ENCODE measurements around the gene S100A2. TPM values are rescaled to one million over a fixed set of nuclear protein-coding genes. Genes with fewer than 3 reads are reported as not detected.

S100A2 gene
- total RNA-seq, 1 donor: 1.8 TPM

GRCh38 chr1:153613406-153613805, 47.8 kb upstream of the S100A2 start:
- no peaks in the 10 kb centered on the region for H3K9me3 ChIP-seq (ENCODE audit: low read depth, low read length)
- H3K27ac ChIP-seq (ENCODE audit: low read depth, low read length): no peak overlapping the region
- TF ChIP-seq, protein P1, sequence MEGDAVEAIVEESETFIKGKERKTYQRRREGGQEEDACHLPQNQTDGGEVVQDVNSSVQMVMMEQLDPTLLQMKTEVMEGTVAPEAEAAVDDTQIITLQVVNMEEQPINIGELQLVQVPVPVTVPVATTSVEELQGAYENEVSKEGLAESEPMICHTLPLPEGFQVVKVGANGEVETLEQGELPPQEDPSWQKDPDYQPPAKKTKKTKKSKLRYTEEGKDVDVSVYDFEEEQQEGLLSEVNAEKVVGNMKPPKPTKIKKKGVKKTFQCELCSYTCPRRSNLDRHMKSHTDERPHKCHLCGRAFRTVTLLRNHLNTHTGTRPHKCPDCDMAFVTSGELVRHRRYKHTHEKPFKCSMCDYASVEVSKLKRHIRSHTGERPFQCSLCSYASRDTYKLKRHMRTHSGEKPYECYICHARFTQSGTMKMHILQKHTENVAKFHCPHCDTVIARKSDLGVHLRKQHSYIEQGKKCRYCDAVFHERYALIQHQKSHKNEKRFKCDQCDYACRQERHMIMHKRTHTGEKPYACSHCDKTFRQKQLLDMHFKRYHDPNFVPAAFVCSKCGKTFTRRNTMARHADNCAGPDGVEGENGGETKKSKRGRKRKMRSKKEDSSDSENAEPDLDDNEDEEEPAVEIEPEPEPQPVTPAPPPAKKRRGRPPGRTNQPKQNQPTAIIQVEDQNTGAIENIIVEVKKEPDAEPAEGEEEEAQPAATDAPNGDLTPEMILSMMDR (IDR thresholded peaks at IDR 0.05; ENCODE audit: extremely low read depth, low read depth, low read length): no peak
- peaks cover 4% of the 10 kb centered on the region for H3K36me3 ChIP-seq (ENCODE audit: insufficient read depth, low read length)
- peak overlapping the region; percentile 91 for H3K4me2 ChIP-seq (ENCODE audit: insufficient read depth, low read length)
- peak overlapping the region; percentile 60 for H2AFZ ChIP-seq (ENCODE audit: low read length)
- peaks cover 18% of the 10 kb centered on the region for H4K20me1 ChIP-seq (ENCODE audit: insufficient read depth, low read length)
- peak; percentile 81 for DNase-seq (ENCODE audit: insufficient read length, low spot score, missing footprints)
- no peaks in the 10 kb centered on the region for H3K27me3 ChIP-seq (ENCODE audit: insufficient read depth, low read length)
- peak overlapping the region; percentile 88 for H3K4me3 ChIP-seq (ENCODE audit: insufficient read depth, low read length)
- H3K79me2 ChIP-seq (ENCODE audit: insufficient read depth, low read length): peaks cover 48% of the 10 kb centered on the region
- peaks cover 43% of the 10 kb centered on the region for H3K4me1 ChIP-seq (ENCODE audit: insufficient read depth, low read length)

- H3K36me3 ChIP-seq (ENCODE audit: insufficient read depth, low read length): peaks cover 2% of the 10 kb centered on the region
- H3K4me3 ChIP-seq (ENCODE audit: insufficient read depth, low read length): peak within 1 kb of the TSS; percentile 88
- peak within 1 kb of the TSS; percentile 60 for H2AFZ ChIP-seq (ENCODE audit: low read length)
- H3K4me2 ChIP-seq (ENCODE audit: insufficient read depth, low read length): peak within 1 kb of the TSS; percentile 91
- H3K27me3 ChIP-seq (ENCODE audit: insufficient read depth, low read length): no peaks in the 10 kb centered on the region
- peaks cover 18% of the 10 kb centered on the region for H4K20me1 ChIP-seq (ENCODE audit: insufficient read depth, low read length)
- peak within 1 kb of the TSS; percentile 78 for H3K27ac ChIP-seq (ENCODE audit: low read depth, low read length)
- peaks cover 46% of the 10 kb centered on the region for H3K4me1 ChIP-seq (ENCODE audit: insufficient read depth, low read length)
- peaks cover 54% of the 10 kb centered on the region for H3K79me2 ChIP-seq (ENCODE audit: insufficient read depth, low read length)
- no peaks in the 10 kb centered on the region for H3K9me3 ChIP-seq (ENCODE audit: low read depth, low read length)
- TF ChIP-seq, protein P1 (IDR thresholded peaks at IDR 0.05; ENCODE audit: extremely low read depth, low read depth, low read length): no peak
- DNase-seq (ENCODE audit: insufficient read length, low spot score, missing footprints): peak; percentile 98
Measured at GRCh38 chr1:153612755-153613331, 47.2 kb upstream of the S100A2 start, which contains the start of gene S100A16. Gene S100A16, minus strand, starts transcription at chr1:153613137. Its CDS starts 4,986 bp downstream, at chr1:153608151.

- peak overlapping the region; percentile 43 for H2AFZ ChIP-seq (ENCODE audit: low read length)
- H3K36me3 ChIP-seq (ENCODE audit: insufficient read depth, low read length): peaks cover 7% of the 10 kb centered on the region
- no peak for DNase-seq (ENCODE audit: insufficient read length, low spot score, missing footprints)
Measured at GRCh38 chr1:153612111-153612754, 46.6 kb upstream of the S100A2 start.

GRCh38 chr1:153611356-153611755, 45.7 kb upstream of the S100A2 start:
- TF ChIP-seq, protein P1 (IDR thresholded peaks at IDR 0.05; ENCODE audit: extremely low read depth, low read depth, low read length): no peak
- peaks cover 69% of the 10 kb centered on the region for H3K79me2 ChIP-seq (ENCODE audit: insufficient read depth, low read length)
- peak overlapping the region; percentile 78 for H3K27ac ChIP-seq (ENCODE audit: low read depth, low read length)
- peak overlapping the region; percentile 91 for H3K4me2 ChIP-seq (ENCODE audit: insufficient read depth, low read length)
- no peaks in the 10 kb centered on the region for H3K27me3 ChIP-seq (ENCODE audit: insufficient read depth, low read length)
- H4K20me1 ChIP-seq (ENCODE audit: insufficient read depth, low read length): peaks cover 24% of the 10 kb centered on the region
- DNase-seq (ENCODE audit: insufficient read length, low spot score, missing footprints): no peak
- H3K4me1 ChIP-seq (ENCODE audit: insufficient read depth, low read length): peaks cover 46% of the 10 kb centered on the region
- H3K9me3 ChIP-seq (ENCODE audit: low read depth, low read length): no peaks in the 10 kb centered on the region
- peaks cover 16% of the 10 kb centered on the region for H3K36me3 ChIP-seq (ENCODE audit: insufficient read depth, low read length)
- peak overlapping the region; percentile 88 for H3K4me3 ChIP-seq (ENCODE audit: insufficient read depth, low read length)
- H2AFZ ChIP-seq (ENCODE audit: low read length): no peak overlapping the region

More at GRCh38 chr1:153612111-153612754, 46.6 kb upstream of the S100A2 start:
- H3K4me3 ChIP-seq (ENCODE audit: insufficient read depth, low read length): peak overlapping the region; percentile 88
- peaks cover 46% of the 10 kb centered on the region for H3K4me1 ChIP-seq (ENCODE audit: insufficient read depth, low read length)
- H3K79me2 ChIP-seq (ENCODE audit: insufficient read depth, low read length): peaks cover 60% of the 10 kb centered on the region
- TF ChIP-seq, protein P1 (IDR thresholded peaks at IDR 0.05; ENCODE audit: extremely low read depth, low read depth, low read length): no peak
- H3K4me2 ChIP-seq (ENCODE audit: insufficient read depth, low read length): peak overlapping the region; percentile 91
- peaks cover 20% of the 10 kb centered on the region for H4K20me1 ChIP-seq (ENCODE audit: insufficient read depth, low read length)
- no peaks in the 10 kb centered on the region for H3K27me3 ChIP-seq (ENCODE audit: insufficient read depth, low read length)
- H3K9me3 ChIP-seq (ENCODE audit: low read depth, low read length): no peaks in the 10 kb centered on the region
- H3K27ac ChIP-seq (ENCODE audit: low read depth, low read length): peak overlapping the region; percentile 78
